Stimulated activated CD4-positive, alpha-beta T cell treated with anti-CD3 and anti-CD28 coated beads, Interleukin-1b, Interleukin-23, amount 100 ng/mL, for 48 hours (primary cell): ENCODE results near the gene PAIP2B.
A peak's percentile ranks its signal among the peaks of the same experiment; 100 is the strongest.
"Not testable (repeated sequence)": the region's sequence is repeated elsewhere in the genome, so short reads cannot be mapped to it uniquely, and the experiment has no call there.

Source experiments
- DNase-seq: peaks from one replicate; pipeline ENCODE4 v3.0.0-alpha.2; 2020

PAIP2B gene

DNA sequence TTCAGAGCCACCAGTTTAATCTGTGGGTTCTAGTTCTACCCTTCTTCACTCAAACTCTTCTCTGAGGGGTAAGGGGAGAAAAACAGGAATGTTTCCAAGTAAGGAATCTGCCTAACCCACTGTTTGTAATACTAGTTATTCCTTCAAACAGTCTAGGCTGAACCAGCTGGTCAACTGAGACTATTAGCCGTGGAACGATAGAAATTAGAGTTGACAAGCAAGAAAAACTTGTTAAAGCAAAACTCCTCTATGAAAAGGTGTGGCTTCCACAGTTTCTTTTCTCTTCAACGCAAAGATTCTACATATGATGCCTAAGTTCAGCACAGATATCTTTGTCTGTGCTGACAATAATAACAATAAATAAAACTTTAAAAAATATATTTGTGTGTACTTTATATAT lies 11.5 kb downstream of the PAIP2B start:
- no peak for DNase-seq

DNA sequence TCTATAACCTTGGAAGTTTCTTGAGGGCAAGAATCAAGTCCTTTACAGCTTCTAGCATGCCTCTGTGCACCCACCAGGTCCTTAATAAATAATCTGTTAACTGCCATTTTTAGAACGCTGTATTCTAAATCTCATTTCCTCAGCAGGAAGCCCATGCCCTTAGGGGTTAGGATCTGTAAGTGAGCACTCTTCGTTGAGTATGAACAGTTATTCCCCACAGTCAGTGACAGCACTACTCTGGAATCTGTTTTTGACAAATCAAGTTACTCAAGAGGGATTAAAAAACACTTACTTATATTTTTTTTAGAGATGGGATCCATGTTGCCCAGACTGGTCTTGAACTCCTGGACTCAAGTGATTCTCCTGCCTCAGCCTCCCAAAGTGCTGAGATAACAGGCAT lies 14.6 kb downstream of the PAIP2B start:
- no peak for DNase-seq

DNA sequence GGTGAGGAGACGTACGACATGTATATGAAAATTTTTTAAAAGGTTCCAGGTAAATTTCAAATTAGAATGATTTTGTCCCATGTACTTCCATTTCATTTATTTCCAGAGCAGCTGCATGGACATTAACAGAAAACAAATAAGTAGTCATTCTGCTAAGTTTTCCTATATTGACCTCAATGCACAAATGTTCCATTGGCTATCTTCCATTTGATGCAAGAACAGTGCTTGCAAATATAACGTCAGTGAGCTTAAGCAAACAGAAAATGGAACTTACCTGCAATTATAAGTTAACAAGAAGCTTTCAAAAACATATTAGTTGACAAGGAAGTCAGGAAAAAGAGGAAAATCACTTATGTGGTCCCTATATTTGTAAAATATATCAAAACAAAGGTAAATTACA lies 16.6 kb downstream of the PAIP2B start:
- DNase-seq, result no peak

DNA sequence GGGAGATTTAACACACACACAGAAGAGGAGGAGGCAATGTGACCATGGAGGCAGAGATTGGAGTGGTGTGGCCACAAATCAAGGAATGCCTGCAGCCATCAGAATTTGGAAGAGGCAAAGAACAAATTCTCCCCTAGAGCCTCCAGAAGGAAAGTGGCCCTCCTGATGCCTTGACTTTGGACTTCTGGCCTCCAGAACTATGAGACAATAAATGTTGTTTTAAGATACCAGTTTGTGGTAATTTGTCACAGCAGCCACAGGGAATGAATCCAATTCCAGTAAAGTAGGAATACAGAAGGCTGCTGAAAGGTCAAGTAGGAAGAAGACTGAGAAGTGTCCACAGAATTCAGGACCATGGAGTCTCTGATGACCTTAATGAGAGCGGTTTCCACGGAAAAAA lies 18.1 kb downstream of the PAIP2B start:
- DNase-seq, result no peak

DNA sequence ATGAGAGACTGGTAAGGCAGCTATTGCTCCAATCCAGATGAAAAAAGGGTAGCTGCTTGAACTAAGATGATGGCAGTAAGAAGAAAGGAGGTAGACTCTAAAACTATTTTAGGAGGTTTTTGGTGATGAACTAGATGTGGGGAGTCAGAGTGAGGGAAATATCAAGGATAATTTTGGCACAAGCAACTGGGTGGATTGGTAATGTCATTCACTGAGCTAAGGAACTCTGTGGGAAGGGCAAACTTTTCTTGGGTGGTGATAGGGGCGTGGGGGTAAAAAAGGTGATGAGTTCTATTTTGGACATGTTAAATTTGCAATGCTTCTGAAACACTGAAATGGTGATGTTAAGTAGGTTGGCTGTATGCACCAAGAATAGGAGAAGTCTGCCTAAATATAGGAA lies 19.3 kb downstream of the PAIP2B start:
- no peak for DNase-seq

DNA sequence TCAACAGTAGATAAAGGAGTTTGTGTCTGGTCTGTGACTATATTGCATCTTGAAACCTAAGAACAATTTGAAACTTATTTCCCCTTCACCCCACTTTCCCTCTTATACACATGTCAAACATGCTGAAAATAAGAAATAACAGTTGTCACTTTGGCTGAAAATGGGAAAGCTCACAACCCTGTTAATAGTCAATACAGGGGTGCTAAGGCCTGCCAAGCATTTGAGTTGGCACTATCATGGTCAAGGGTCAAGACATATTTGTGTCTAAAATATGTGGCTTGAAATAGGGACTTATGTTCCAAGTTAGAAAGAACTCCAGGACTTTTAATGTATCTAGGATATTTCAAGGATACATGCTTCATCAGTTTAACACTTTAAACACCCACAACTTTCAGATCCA lies 20.6 kb downstream of the PAIP2B start:
- no peak for DNase-seq

DNA sequence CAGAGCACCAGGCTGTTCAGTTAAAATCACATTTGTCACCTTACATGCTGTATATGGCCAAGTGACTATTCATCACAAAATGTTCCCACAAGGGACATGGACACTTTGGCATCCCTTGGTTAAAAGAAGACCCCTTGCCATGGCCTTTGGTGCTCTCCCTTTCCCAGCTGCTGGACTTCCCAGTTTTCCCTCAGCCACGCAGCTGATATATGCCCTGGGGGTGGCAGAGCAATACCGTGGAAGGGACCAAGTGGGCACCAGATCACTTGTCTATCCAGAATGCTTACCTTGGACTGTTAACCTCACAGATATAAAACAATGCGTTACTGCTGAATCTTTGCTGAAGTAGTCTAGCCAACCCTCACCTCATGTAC lies 35.3 kb downstream of the PAIP2B start:
- DNase-seq, result no peak

DNA sequence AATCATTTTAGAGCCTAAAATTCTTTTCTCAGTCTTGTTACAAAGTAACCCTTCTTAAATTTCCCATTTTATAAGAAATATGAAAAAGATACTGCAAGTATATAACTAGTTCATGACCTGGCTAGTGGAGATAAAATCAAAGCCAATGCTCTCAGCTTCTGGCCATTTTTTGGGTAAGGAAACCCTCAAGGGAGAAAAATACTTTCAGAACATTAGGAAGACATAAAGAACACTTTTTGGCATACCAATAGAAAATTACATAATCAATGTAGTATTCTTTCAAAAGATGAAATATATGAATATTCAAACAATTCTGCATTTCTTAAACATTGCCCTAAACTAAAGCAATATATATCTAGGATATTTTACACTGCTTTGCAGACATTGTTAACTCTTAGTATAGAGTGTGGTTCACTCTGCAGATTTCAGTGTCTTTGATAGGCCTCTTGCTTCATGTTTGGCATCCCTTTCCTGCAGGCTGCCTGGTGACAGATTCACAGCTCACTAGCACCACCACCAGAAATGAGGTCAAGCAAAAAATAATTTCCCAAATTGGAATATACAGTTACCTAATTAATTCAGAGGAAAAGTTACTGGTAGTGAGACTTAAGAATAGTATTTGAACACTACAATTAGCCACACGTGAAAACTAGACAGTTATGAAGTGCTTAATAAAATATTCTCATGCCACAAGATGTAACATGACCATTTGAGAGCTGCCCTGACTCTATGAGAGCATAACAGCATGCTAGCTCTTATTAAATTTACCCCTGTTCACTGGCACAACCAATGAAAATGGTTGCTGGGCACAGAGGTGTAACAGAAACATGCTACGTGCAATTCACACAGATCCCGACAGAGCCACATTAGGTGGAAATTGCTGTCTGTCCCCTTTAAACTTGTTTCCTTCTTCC lies 36.0 kb downstream of the PAIP2B start:
- DNase-seq, result no peak

DNA sequence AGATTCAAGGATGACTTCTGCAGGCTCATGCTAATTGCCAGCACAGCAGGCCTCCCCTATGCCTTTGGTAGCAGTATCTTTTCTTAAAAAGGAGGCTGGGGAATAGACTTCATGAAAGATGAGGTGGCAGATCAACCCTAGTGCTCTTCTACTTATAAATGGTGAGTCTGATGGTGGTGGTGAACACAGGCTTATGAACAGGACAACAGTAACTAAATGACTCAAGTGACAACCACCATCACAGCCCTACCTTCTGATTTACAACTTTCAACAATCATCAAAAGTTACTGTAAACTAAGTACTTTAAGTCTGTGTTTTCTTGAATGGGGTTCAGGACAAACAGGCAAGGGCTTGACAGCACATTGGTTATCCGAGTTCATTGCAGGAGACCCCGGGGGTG lies 39.3 kb downstream of the PAIP2B start:
- DNase-seq, result no peak

DNA sequence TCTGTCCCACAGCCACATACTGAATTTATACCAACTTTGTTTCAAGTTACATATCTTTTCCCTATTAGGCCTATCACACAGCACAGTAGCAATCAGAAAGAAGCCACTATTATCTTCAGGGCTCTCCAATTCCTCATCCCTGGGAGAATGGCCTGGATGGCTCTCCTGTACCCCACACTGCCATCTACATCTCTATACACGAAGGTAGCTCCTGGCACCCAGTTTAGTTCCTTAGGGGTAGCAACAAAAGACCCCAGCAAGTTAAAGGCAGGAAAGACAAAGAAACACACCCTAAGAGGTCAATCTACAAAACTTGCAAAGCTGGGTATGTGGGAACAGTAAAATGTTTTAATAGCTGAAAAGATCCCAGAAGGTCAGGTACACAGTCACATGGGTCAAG lies 39.9 kb downstream of the PAIP2B start:
- DNase-seq, result no peak

DNA sequence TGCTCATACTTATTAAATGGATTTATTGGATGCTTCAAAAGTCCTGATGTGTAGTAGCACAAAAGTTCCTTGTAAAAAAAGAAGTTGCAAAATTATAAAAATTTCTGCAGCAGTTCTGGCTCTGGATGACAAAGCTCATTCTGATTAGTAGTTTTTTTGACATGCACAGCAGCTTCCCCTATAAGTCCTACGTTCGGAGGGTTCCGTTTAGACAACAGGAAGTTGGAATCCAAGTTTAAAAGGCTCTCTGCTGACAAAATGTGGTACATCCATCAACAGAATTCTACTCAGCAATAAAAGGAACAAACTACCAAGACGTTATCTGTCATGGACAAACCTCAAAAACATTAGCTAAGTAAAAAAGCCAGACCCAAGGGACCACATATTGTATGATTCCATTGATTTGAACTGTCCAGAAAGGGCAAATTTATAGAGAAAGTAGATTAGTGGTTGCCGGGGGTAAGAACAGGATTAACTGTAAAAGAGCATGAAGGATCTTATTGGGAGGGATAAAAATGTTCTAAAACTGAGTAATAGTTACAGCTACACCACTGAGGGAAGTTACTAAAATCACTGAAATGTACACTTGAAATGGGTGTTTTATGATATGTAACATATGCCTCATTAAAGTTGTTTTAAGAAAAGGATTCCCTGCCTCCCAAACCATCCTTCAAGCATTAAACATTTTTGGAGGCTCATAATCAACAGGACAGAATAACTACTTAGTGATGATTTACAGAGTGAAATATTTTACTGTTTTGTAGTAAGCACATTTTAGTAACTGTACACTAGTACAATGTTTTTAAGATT lies 43.4 kb downstream of the PAIP2B start:
- DNase-seq, result not testable (repeated sequence)

DNA sequence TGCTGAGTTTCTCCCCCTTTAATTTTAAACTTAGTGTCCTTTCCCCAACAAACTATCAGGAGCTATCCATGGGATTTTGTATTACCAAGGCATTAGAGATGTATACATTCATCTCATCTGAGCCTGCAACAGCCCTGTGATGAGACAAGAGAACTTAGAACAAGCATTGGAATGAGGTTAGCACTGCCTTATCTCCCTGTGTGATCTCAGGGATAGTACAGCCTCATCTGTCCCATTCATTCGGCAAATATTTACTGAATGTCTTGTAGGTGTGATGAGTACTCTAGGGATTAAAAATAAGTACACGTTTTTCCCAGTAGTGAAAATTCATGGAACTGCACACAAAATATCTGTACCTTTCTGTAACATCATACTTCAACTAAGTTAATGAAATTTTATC lies 45.6 kb downstream of the PAIP2B start:
- DNase-seq, result no peak

DNA sequence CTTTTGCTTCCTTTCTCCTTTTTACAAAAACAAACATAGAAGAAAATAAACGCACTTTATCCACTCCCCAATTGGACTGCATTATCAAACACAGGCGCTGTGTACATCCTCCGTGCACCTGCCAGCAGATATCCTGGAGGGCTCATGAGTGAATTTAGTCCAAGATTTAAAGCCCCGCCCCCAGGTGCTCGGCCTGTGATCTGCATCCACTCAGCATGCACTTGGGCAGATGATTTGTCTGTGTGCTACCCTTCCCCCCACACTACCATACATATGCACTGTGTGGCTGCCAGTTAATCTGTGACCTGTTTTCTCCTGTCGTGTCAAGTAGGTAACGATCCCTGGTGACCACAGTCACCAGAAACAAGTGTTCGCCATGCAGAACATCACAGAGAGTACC lies 48.1 kb downstream of the PAIP2B start:
- DNase-seq, result not testable (repeated sequence)

DNA sequence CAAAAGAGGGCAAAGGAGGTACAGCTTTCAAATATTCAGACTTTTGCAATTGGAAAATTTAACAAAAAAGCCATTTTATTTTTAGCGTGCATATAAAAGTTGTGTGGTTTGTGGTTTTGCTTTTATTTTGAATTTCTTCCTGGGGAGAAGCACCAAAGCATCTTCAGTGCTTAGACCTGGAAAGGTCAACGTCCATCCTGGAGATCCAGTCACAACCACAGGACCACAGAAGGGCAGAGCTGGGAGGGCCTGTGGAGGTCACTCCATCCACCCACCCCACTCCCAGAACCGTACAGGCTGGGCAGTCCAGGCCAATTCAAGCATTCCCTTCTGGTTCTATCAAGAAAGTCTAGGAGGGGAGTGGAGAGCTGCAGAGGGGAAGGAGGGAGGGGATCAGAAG lies 52.7 kb downstream of the PAIP2B start:
- no peak for DNase-seq

DNA sequence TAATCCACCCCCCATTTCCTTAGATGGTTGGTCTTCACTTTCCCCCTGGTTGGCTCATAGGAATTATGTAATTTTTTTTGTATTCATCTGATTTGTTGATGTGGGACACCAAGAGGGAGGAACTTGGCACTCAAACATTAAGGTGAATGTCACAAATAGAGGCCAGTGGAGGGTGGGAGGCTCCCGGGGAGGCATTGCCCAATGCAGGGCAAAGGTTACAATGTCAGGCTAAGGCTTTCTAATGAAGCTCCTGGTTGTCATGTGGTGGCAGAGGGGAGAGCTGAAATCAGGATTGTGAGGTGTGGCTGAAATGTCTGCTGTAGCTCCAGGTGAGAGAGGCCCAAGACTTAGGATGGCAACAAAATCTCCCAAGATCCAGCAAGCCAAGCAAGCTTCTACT lies 53.8 kb downstream of the PAIP2B start:
- no peak for DNase-seq

DNA sequence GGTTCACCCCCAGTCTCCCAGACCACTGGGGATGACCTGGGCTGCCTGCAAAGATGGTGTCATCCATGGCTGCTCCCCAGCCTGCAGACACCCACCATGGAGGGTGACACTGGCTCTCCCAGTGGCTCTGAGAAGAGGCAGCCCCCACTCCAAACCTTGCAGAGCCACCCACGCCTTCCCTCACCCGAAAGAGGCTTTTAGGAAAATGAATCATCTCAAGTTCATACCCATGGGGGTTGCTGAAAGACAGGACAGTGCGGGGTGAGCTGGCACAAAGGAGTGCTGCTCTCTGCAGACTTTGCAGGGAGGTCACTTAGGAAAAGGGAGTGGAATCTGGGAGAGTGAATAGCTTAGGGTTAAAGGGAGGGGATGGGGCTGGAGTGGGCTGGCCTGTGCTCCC lies 60.1 kb downstream of the PAIP2B start:
- no peak for DNase-seq

DNA sequence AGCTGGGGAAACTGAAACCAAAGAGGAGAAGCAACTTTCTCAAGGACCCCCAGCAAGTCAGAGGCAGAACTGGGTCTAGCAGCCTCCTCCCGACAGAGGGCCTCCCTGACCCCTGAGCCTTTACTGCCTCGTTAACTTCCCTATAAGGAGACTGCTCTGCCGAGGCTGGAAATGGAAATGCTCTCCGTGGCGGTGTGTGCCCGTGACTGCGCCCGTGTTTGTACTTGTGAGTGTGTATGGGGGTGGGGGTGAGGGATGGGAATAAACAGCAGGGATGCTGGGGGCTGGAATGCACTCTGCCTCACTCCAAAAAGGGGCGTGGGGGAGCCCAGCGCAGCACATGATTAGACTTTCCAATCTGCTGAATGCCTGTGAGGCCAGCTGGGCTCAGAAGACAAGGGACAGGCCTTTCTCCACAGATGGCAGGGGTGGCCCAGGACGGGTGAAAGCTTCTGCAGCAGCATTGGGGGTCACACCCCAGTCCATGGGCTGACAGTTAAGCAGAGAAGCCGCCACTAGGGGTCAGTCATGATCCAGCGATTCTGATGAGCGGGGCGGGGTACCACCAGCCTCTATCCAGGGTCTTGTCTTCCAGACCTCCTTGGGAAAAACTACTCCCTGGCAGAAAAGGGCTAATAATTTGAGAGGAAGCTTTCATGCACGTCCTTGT lies 69.6 kb downstream of the PAIP2B start:
- DNase-seq, result peak; percentile 54

DNA sequence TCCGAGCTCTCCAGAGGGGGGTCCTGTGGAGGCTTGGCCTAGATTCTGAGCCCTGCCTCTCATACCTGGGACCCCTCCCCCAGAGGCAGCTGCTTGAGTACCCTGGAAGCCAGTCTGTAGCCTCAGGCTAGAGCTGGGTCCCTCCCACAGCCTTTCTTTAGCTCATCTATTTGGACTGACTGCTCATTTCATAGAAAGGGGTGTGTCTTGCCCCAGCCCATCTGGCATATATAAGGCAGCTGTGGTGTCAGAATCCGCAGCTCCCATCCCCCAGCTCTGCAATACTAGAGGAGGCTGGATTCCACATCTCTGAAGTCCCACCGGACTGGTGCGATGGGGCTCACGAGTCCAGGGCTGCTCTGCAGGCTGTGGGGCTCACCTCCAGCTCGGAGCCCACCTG lies 70.3 kb downstream of the PAIP2B start:
- no peak for DNase-seq

DNA sequence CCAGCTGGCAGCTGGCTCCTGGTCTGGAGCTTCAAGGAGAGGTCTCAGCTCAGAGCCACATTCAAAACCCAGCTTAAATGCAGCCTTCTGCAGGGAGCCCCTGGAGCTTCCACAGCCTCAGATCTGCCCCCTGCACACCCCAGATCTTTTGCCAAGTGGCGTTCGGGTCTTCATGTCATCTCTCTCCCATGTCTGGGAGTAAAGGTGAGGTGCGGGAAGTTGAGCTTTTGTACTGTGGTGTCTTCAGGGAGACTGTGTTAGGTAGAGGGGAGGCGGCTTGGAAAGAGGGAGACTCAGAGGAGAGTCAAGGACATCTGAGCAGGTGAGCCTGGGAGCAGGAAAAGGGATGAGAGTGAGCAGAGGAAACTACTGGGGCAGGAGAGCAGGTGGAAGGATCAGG lies 71.1 kb downstream of the PAIP2B start:
- no peak for DNase-seq

DNA sequence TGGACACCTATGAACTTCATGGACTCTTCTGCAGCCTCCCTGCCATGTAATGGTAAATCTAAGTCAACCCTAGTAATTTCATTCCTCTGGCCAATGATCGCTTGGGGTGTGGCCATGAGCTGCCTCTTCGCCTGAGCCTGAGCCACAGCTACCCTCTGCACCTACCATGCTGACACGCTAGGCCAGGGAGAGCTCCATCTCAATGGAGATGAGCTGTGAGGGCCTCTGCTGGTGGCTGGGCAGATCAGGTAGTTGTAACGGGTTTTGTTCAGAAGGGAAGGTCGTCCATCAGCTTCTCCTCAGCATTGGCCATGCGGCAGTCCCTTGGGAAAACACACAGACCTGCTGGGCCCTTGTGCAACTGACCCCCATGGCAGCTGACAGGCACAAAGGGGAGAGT lies 72.1 kb downstream of the PAIP2B start:
- peak; percentile 26 for DNase-seq

DNA sequence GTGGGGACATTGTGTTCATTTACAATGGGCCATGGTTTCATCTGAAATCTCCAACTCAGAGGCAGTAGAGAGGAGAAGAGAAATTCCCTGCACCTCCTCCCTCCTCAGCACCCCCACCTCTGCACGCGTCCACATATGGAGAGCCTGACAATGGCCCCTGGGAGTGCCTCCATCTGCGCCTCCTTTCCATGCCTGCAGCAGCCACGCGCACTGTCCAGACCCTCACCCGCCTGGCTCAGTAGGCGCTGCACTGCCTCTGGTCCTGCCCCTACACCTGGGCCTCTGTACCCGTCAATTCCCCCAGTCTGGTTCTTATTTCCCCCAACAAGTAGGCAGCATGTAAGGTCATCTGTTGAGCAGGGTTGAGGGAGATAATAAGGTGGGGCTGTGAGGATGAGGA lies 72.6 kb downstream of the PAIP2B start:
- DNase-seq, result no peak

DNA sequence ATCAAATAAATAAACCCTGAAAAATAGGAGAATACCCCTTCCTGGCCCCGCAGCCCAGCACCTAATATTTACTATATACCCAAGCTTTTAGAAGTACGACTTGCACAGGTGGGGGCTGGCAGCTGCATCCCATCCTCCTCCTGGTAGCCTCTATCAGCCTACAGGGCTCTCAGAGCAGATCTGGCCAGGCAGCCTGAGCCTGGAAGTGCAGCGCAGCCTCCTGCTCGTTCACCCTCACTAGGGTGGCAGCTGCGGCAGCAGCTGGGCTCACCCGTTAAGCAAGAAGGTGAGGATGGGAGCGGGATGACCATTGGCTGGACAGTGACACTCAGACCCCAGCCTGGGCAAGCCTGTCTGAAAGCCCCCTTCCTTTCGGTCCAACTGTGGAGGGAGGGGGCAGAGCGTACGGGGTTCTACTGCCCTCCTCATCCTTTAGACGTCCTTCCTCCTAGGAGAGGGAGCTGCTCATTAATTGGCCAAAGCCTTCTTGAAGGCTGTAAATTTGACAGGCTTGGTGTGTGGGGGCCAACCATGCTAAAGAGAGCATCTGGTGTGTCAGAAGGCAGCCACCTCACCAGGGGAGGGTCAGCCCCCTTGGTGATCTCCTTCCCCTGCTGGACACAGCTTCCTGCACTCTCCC lies 73.2 kb downstream of the PAIP2B start:
- DNase-seq, result no peak

DNA sequence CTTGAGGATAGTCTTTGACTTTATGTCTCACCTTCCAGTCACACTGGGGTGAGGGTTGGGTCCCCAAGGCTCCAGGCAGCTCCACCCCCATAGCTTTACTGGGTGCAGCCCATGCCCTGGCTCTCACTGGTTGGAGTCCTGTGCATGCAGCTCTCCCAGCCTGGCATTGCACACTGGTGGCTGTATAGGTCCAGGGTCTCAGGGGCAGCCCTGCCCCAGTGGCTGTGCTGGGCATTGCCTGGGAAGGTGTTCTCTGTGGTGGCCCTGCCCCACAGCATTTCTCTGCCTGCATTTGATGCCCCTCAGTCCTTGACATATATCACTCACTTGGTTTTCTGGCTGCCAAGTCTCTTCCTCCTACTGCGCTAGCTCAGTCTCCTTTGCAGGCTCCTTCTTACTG lies 75.3 kb downstream of the PAIP2B start:
- no peak for DNase-seq
